HG03280 (cell line): ENCODE results near the gene XPO5.
"Not testable (repeated sequence)": the region's sequence is repeated elsewhere in the genome, so short reads cannot be mapped to it uniquely, and the experiment has no call there.

Source experiments
- ATAC-seq: cut with Tn5 transposase; IDR thresholded peaks from one replicate; pipeline ENCODE4 v1.9.1; 2021; ENCODE audit warnings: mild to moderate bottlenecking, moderate library complexity; ENCODE audit not compliant: unreplicated experiment

XPO5 gene

GRCh38 chr6:43498291-43498690 lies 77.5 kb downstream of the XPO5 start:
- ATAC-seq: not testable (repeated sequence)

- no peak for ATAC-seq
Observed at GRCh38 chr6:43497689-43498088, 78.1 kb downstream of the XPO5 start.

- no peak for ATAC-seq
Observed at GRCh38 chr6:43497129-43497396, 78.8 kb downstream of the XPO5 start.

- no peak for ATAC-seq
Observed at GRCh38 chr6:43496370-43497128, 79.3 kb downstream of the XPO5 start.

- no peak for ATAC-seq
Observed at GRCh38 chr6:43495409-43495941, 80.4 kb downstream of the XPO5 start.

GRCh38 chr6:43494766-43495165 lies 81.1 kb downstream of the XPO5 start:
- ATAC-seq: no peak

- ATAC-seq: no peak
Observed at GRCh38 chr6:43494321-43494720, 81.5 kb downstream of the XPO5 start.

GRCh38 chr6:43493833-43494232 lies 82.0 kb downstream of the XPO5 start:
- ATAC-seq: no peak

- no peak for ATAC-seq
Observed at GRCh38 chr6:43493230-43493629, 82.6 kb downstream of the XPO5 start.

GRCh38 chr6:43492673-43493072 lies 83.2 kb downstream of the XPO5 start:
- no peak for ATAC-seq

- ATAC-seq: no peak
Observed at GRCh38 chr6:43491750-43492661, 83.8 kb downstream of the XPO5 start.

GRCh38 chr6:43490523-43490939 lies 85.3 kb downstream of the XPO5 start:
- ATAC-seq: no peak

- no peak for ATAC-seq
Observed at GRCh38 chr6:43489277-43490072, 86.4 kb downstream of the XPO5 start.

GRCh38 chr6:43488667-43489276 lies 87.1 kb downstream of the XPO5 start:
- ATAC-seq: no peak

GRCh38 chr6:43481591-43482236 lies 94.1 kb downstream of the XPO5 start:
- ATAC-seq: no peak

- ATAC-seq: no peak
Observed at GRCh38 chr6:43481075-43481474, 94.8 kb downstream of the XPO5 start.

- no peak for ATAC-seq
Observed at GRCh38 chr6:43478008-43478372, 97.8 kb downstream of the XPO5 start.

GRCh38 chr6:43477235-43478007 lies 98.4 kb downstream of the XPO5 start, which contains the start of gene TJAP1:
TSS of gene TJAP1 (plus strand) at chr6:43477570. CDS start at chr6:43499002, 21,432 bp downstream.
- peak; percentile 99 for ATAC-seq

GRCh38 chr6:43476746-43477145 lies 99.1 kb downstream of the XPO5 start:
- no peak for ATAC-seq
